Kidney (tissue), 14 donors: ENCODE results near the gene NRSN2. TPM values are rescaled to one million over a fixed set of nuclear protein-coding genes. Genes with fewer than 3 reads are reported as not detected.

ENCODE experiments used
- DNase-seq, 5 donors: peaks; one replicate each; pipeline ENCODE4 v3.0.0-alpha.2; 2013 to 2020
- FAIRE-seq: peaks from 2 replicates; lab custom pipeline; 2012; peaks lifted over from hg19 to GRCh38; lab: Jason Lieb, UNC
- H3K27ac ChIP-seq, 2 donors: one replicate each; pipeline ENCODE4 v1.7.0; 2013; ENCODE audit warnings: low read depth in 2 of 2, low read length in 2 of 2, inconsistent platforms in 1 of 2
- H3K27me3 ChIP-seq: one replicate; pipeline ENCODE4 v1.7.1; 2013; ENCODE audit warnings: low read length, inconsistent platforms; ENCODE audit not compliant: control insufficient read depth, insufficient read depth
- H3K36me3 ChIP-seq, 3 donors: one replicate each; pipeline versions ENCODE4 v1.7.0 to v1.7.1; 2013; ENCODE audit warnings: low read length in 3 of 3, control low read depth in 1 of 3, inconsistent platforms in 1 of 3; ENCODE audit not compliant: insufficient read depth in 3 of 3, control insufficient read depth in 2 of 3
- H3K4me1 ChIP-seq, 3 donors: one replicate each; pipeline versions ENCODE4 v1.7.0 to v1.7.1; 2013; ENCODE audit warnings: low read length in 3 of 3, inconsistent platforms in 1 of 3, low read depth in 1 of 3; ENCODE audit not compliant: control insufficient read depth in 2 of 3, insufficient read depth in 2 of 3
- H3K4me3 ChIP-seq, 3 donors: one replicate each; pipeline versions ENCODE4 v1.7.0 to v1.8.1; 2013; ENCODE audit warnings: low read length in 3 of 3, control low read depth in 1 of 3, inconsistent platforms in 1 of 3
- H3K9ac ChIP-seq, 3 donors: one replicate each; pipeline versions ENCODE4 v1.7.0 to v1.7.1; 2013; ENCODE audit warnings: low read length in 3 of 3, control low read depth in 1 of 3, inconsistent platforms in 1 of 3
- H3K9me3 ChIP-seq, 3 donors: one replicate each; pipeline versions ENCODE4 v1.7.0 to v1.7.1; 2013; ENCODE audit warnings: low read length in 3 of 3, control low read depth in 1 of 3, inconsistent platforms in 1 of 3; ENCODE audit not compliant: control insufficient read depth in 2 of 3, insufficient read depth in 1 of 3
- intact Hi-C: fragments of 100-400 bp; cut with DNase I; formaldehyde crosslinking; loops from one replicate; pipeline ENCODE4 v1.11.1; 2022
- polyA plus RNA-seq: library from polyadenylated mRNA; stranded (reverse); fragments of 350-450 nt; fragmentation: Illumina TruSeq; extraction: RNeasy Lipid Tissue Mini Kit (QIAGEN cat#74804); gene quantifications from one replicate; pipeline ENCODE4 v1.2.3, GENCODE V29; 2014; ENCODE audit warnings: low read depth, low replicate concordance; ENCODE audit not compliant: insufficient read depth
- total RNA-seq: library from RNA; stranded (reverse); fragmentation: NEBNext Ultra II Directional; extraction: Animal tissue kit (Norgen Biotek cat#: 25700); gene quantifications from one replicate; pipeline ENCODE4 v1.2.1, GENCODE V29; 2021
- TF ChIP-seq, protein P1 (sequence below): IDR thresholded peaks from 3 replicates; pipeline ENCODE4 v1.5.1; 2012; ENCODE audit warnings: mild to moderate bottlenecking, moderate library complexity, borderline replicate concordance; ENCODE audit not compliant: insufficient read depth; ENCODE audit errors: extremely low read depth
- donor health status: control.
- donor health status: control.
- donor health status: control.
- donor health status: control.
- donor health status: control.
- donor health status: DM: yes; HTN: yes; CAD: no.
- donor health status: Normal renal cell carcinoma (clear cell type).

Gene NRSN2
- total and polyA plus RNA-seq, 2 donors from 2014 or later = 48.1 to 50.0 TPM

DNA sequence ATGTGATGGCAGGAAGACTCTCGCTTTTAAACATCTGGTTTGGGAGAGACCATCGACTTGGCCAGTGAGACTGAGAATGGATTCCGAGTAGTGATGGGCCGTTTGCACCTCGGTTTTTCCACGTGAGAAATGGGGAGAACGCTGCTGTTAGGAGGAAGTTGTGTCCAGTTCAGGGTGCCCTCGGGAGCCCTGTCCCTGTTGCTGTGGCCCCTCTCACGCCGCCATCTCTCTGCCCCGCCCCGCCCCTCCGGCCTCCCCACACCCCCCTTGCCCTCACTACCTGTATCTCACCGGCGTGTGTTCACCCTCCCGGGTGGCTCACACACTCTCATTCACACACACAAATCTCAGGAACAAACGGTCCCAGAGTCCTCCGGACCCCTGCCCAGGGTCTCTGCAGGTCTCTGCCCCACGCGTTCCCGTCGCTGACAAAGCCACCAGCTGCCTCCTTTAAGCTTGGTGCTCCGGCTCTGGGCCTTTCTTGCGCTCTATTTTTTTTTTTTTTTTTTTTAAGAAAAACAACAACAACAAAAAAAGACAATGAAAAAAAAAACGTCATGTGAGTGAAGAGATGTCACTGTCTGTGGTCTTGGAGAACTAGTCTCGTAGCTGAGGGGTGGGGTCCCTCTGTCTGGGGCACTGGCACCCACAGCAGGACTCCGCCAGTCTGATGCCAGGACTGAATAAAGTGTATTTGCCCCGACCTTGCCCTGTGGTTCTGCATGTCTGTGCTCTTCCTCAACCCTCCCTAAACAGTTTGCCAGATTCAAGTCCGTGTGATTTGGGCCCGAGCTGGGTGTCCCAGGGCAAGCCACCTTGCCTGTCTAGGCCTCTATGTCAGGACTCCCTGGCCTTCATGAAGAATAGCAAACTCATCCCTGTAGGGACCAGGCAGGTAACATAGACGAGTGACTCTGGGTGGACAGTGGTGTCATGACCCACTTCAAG lies 18.6 kb upstream of the NRSN2 start:
- intact Hi-C loops = no loop called here
- FAIRE-seq (no peak), DNase-seq (peak in 1 of 5 donors; percentile 74)

DNA sequence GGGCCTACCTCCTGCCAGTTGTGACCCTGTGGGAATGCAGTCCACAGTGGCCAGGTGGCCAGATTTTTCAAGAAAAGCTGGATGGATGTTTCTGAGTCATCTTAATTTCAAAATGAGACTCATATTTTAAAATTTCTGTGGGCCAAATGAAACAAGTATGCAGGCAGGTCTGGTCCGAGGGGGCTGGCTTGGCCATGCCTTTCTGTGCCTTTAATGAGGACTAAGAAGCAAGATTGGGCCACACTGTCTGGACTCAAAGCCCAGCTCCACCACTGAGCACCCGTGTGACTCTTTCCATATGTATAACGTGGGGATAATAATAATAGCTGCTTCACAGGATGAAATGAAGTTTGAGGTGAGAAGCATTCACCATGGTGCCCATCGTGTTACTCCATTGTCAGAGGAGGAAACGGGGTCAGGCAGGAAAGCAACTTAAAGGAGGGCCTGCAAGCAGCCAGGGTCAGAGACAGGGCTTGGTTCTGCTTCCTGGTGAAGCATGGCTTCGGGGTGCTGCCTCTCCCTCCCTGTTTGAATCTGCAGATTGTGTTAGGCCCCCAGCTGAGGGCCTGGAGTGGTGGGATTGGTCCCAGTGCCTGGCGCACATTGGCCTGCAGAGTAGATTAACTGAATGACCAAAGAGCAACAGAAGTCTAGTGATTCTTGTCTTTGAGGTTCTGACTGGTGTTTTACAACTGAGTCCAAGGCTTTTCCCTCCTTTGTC lies 17.8 kb upstream of the NRSN2 start:
- Histone ChIP-seq H3K9ac (peak overlapping the region in 1 of 3 donors; percentile 48), H3K4me3 (no peak overlapping the region), H3K27ac (no peak overlapping the region), H3K27me3 (no peaks in the 10 kb centered on the region), H3K4me1 (peaks cover 0 to 12% (median 5%) of the 10 kb centered on the region in 3 donors), H3K36me3 (peaks cover 0 to 5% (median 0%) of the 10 kb centered on the region in 3 donors), H3K9me3 (no peaks in the 10 kb centered on the region)
- TF ChIP-seq, protein P1, sequence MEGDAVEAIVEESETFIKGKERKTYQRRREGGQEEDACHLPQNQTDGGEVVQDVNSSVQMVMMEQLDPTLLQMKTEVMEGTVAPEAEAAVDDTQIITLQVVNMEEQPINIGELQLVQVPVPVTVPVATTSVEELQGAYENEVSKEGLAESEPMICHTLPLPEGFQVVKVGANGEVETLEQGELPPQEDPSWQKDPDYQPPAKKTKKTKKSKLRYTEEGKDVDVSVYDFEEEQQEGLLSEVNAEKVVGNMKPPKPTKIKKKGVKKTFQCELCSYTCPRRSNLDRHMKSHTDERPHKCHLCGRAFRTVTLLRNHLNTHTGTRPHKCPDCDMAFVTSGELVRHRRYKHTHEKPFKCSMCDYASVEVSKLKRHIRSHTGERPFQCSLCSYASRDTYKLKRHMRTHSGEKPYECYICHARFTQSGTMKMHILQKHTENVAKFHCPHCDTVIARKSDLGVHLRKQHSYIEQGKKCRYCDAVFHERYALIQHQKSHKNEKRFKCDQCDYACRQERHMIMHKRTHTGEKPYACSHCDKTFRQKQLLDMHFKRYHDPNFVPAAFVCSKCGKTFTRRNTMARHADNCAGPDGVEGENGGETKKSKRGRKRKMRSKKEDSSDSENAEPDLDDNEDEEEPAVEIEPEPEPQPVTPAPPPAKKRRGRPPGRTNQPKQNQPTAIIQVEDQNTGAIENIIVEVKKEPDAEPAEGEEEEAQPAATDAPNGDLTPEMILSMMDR = no peak
- DNase-seq (no peak), FAIRE-seq (no peak)
- intact Hi-C loops = no loop called here

More for the DNA sequence above, 18.6 kb upstream of the NRSN2 start:
- Histone ChIP-seq H3K27ac (peak overlapping the region; percentile 44 to 89), H3K4me1 (peaks cover 0 to 12% (median 5%) of the 10 kb centered on the region in 3 donors), H3K9me3 (no peaks in the 10 kb centered on the region), H3K9ac (peak overlapping the region in 2 of 3 donors; percentile 6 to 77), H3K36me3 (peaks cover 0 to 5% (median 0%) of the 10 kb centered on the region in 3 donors), H3K27me3 (no peaks in the 10 kb centered on the region), H3K4me3 (peak overlapping the region; percentile 58 to 72 (median 69))
- TF ChIP-seq, protein P1 = no peak

DNA sequence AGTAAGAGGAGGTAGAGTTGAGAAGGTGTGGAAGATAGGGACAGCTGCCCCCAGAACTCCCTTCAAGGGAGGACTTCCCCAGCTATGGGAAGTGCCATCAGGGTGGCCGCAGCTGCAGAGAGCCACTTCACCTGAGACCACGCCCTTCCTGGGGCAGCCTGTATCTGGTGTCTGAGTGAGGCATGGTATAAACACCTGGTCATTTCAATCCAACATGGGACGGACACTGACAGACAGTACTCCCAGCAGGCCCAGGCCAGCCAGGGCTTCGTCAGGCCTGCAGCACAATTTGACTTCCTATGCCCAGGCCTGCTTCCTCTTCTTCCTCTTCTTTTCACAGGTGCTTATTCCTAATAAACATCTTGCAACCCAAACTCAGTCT lies 17.1 kb upstream of the NRSN2 start:
- no peak overlapping the region for H3K27ac ChIP-seq
- no peaks in the 10 kb centered on the region for H3K9me3 ChIP-seq
- DNase-seq (no peak), FAIRE-seq (no peak)
- H3K4me1 ChIP-seq = peaks cover 0 to 12% (median 5%) of the 10 kb centered on the region in 3 donors
- intact Hi-C loops = no loop called here
- TF ChIP-seq, protein P1 = no peak
- no peak overlapping the region for H3K9ac ChIP-seq
- H3K4me3 ChIP-seq = no peak overlapping the region
- H3K36me3 ChIP-seq = peaks cover 0 to 5% (median 0%) of the 10 kb centered on the region in 3 donors
- no peaks in the 10 kb centered on the region for H3K27me3 ChIP-seq
